MCF 10A (cell line): ENCODE data around the gene UNKL. TPM values are rescaled to one million over a fixed set of nuclear protein-coding genes. Genes with fewer than 3 reads are reported as not detected.

ENCODE experiments used
- BruUV-seq: library from RNA; stranded (reverse); fragments of 400-500 nt; replicated peaks from 2 replicates; lab custom pipeline; 2021; lab: Mats Ljungman, UMichigan
- CTCF ChIA-PET: fragments of 300-600 bp; sonication (Branson Sonifier 250); formaldehyde crosslinking; extraction: SDS; loops from one replicate; lab custom pipeline; 2021; ENCODE audit warnings: antibody characterized with exemption, inconsistent platforms; lab: Yijun Ruan, JAX
- POLR2A ChIA-PET: fragments of 300-600, 350-650 bp; sonication (Branson Sonifier 250); formaldehyde crosslinking; extraction: SDS; loops from one replicate; lab custom pipeline; 2020; ENCODE audit warnings: antibody characterized with exemption, inconsistent platforms; lab: Yijun Ruan, JAX
- DNase-seq: peaks from one replicate; pipeline ENCODE4 v3.0.0-alpha.2; 2018; ENCODE audit not compliant: unreplicated experiment
- H3K27ac Mint-ChIP-seq: one replicate; pipeline ENCODE4 v1.8.0; 2022; ENCODE audit warnings: mild to moderate bottlenecking, low read depth, mixed read lengths; ENCODE audit not compliant: unreplicated experiment
- H3K27me3 Mint-ChIP-seq: one replicate; pipeline ENCODE4 v1.8.0; 2022; ENCODE audit warnings: mixed read lengths; ENCODE audit not compliant: insufficient read depth, unreplicated experiment
- H3K36me3 Mint-ChIP-seq: one replicate; pipeline ENCODE4 v1.8.0; 2022; ENCODE audit warnings: mild to moderate bottlenecking, moderate library complexity, mixed read lengths; ENCODE audit not compliant: insufficient read depth, unreplicated experiment
- H3K4me1 Mint-ChIP-seq: one replicate; pipeline ENCODE4 v1.8.0; 2022; ENCODE audit warnings: mixed read lengths; ENCODE audit not compliant: insufficient read depth, unreplicated experiment
- H3K4me3 Mint-ChIP-seq: one replicate; pipeline ENCODE4 v1.8.0; 2022; ENCODE audit warnings: mild to moderate bottlenecking, moderate library complexity, mixed read lengths; ENCODE audit not compliant: unreplicated experiment
- H3K9me3 Mint-ChIP-seq: one replicate; pipeline ENCODE4 v1.8.0; 2022; ENCODE audit warnings: mixed read lengths; ENCODE audit not compliant: unreplicated experiment
- intact Hi-C: fragments of 100-400 bp; cut with micrococcal nuclease; formaldehyde crosslinking; loops from 2 replicates; pipeline ENCODE4 v1.14.1; 2022
- total RNA-seq: library from RNA; stranded (reverse); gene quantifications from 2 replicates; pipeline ENCODE4 v1.2.3, GENCODE V29; 2022
- TF ChIP-seq, protein P1 (sequence below): fragments of 200-600 bp; IDR thresholded peaks from one replicate; pipeline ENCODE4 v1.8.0; 2022; ENCODE audit warnings: antibody characterized with exemption, mild to moderate bottlenecking; ENCODE audit not compliant: unreplicated experiment

The UNKL gene
- total RNA-seq, 1 experiment from 2014 or later, result 12.3 TPM

- H3K4me1 Mint-ChIP-seq, result no peaks in the 10 kb centered on the region
- no peaks in the 10 kb centered on the region for H3K36me3 Mint-ChIP-seq
- TF ChIP-seq, protein P1, sequence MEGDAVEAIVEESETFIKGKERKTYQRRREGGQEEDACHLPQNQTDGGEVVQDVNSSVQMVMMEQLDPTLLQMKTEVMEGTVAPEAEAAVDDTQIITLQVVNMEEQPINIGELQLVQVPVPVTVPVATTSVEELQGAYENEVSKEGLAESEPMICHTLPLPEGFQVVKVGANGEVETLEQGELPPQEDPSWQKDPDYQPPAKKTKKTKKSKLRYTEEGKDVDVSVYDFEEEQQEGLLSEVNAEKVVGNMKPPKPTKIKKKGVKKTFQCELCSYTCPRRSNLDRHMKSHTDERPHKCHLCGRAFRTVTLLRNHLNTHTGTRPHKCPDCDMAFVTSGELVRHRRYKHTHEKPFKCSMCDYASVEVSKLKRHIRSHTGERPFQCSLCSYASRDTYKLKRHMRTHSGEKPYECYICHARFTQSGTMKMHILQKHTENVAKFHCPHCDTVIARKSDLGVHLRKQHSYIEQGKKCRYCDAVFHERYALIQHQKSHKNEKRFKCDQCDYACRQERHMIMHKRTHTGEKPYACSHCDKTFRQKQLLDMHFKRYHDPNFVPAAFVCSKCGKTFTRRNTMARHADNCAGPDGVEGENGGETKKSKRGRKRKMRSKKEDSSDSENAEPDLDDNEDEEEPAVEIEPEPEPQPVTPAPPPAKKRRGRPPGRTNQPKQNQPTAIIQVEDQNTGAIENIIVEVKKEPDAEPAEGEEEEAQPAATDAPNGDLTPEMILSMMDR, result no peak
- H3K4me3 Mint-ChIP-seq, result no peak overlapping the region
- ChIA-PET POLR2A (no interaction called here), CTCF (no interaction called here)
- H3K27ac Mint-ChIP-seq, result no peak overlapping the region
- H3K27me3 Mint-ChIP-seq, result peaks cover 13% of the 10 kb centered on the region
- no peaks in the 10 kb centered on the region for H3K9me3 Mint-ChIP-seq
- intact Hi-C loops, result no loop called here
- no peak for DNase-seq
- no TSS peak for BruUV-seq
Observed at GRCh38 chr16:1333854-1334700, 80.4 kb downstream of the UNKL start.

DNA sequence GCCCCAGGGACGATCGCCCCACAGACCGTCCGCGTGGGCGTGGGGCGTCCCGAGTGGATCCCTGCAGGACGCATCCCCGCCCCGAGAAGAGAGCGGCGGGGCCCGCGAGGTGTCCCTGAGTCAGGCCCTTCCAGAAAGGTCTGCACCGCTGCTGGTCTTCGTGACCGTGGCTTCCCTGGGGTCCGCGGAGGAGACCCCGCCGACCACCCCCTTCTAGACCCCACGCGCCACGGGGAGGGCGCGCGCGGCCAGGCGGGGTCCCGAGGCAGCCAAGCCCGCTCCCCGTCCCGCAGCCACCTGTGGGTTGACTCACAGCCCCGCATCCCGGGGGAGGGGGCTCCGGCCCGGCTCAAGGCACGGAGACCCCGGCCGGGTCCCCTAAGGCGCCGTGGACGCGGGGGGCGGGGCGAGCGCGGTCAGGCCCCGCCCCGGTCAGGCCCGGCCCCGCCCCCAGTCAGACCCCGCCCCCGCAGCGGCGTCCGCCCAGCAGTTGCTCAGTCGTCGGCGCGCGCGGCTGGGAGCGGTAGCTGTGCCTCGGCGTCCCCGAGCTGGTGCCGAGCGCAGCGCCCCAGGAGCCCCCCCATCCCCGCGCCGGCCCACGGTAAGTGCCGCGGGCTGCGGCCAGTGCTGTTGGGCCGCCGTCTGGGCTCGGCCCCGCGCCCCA lies 81.2 kb downstream of the UNKL start, which contains the start of gene BAIAP3:
Gene BAIAP3, plus strand, starts transcription at position 497 of the 664 bp plus-strand sequence. CDS start 4,905 bp downstream, outside the sequence.
- Mint-ChIP-seq H3K27me3 (peaks cover 13% of the 10 kb centered on the region), H3K9me3 (no peaks in the 10 kb centered on the region), H3K4me3 (no peak within 1 kb of the TSS), H3K36me3 (no peaks in the 10 kb centered on the region), H3K27ac (no peak within 1 kb of the TSS), H3K4me1 (no peaks in the 10 kb centered on the region)
- no peak for DNase-seq
- BruUV-seq, result no TSS peak
- TF ChIP-seq, protein P1, result no peak
- CTCF ChIA-PET, result no interaction called here
- intact Hi-C loops, result no loop called here
- POLR2A ChIA-PET, result no interaction called here

- H3K4me1 Mint-ChIP-seq, result no peaks in the 10 kb centered on the region
- ChIA-PET CTCF (no interaction called here), POLR2A (no interaction called here)
- no peak for DNase-seq
- no peaks in the 10 kb centered on the region for H3K36me3 Mint-ChIP-seq
- H3K27me3 Mint-ChIP-seq, result peaks cover 13% of the 10 kb centered on the region
- BruUV-seq, result no TSS peak
- H3K4me3 Mint-ChIP-seq, result no peak overlapping the region
- intact Hi-C loops, result no loop called here
- TF ChIP-seq, protein P1, result no peak
- H3K27ac Mint-ChIP-seq, result no peak overlapping the region
- H3K9me3 Mint-ChIP-seq, result no peaks in the 10 kb centered on the region
Observed at GRCh38 chr16:1332618-1333148, 81.8 kb downstream of the UNKL start.
